Neuronal stem cell (in vitro differentiated cells): ENCODE results near the gene AMBRA1. TPM values are rescaled to one million over a fixed set of nuclear protein-coding genes. Genes with fewer than 3 reads are reported as not detected.

Experiments
- DNase-seq: peaks from one replicate; pipeline ENCODE4 v3.0.0-alpha.2; 2013; ENCODE audit warnings: low spot score
- H2AFZ ChIP-seq: one replicate; pipeline ENCODE4 v1.6.1; 2013; ENCODE audit warnings: mild to moderate bottlenecking, low read length, inconsistent platforms
- H2AK5ac ChIP-seq: 2 replicates; pipeline ENCODE4 v1.6.1; 2013; ENCODE audit warnings: low read depth, mild to moderate bottlenecking, inconsistent platforms, low read length, moderate library complexity, mixed read lengths
- H2BK120ac ChIP-seq: 2 replicates; pipeline ENCODE4 v1.6.1; 2013; ENCODE audit warnings: low read depth, mild to moderate bottlenecking, inconsistent platforms, low read length, moderate library complexity, mixed read lengths
- H2BK12ac ChIP-seq: one replicate; pipeline ENCODE4 v1.6.1; 2013; ENCODE audit warnings: low read length, inconsistent platforms
- H2BK15ac ChIP-seq: 2 replicates; pipeline ENCODE4 v1.6.1; 2013; ENCODE audit warnings: mild to moderate bottlenecking, low read length, inconsistent platforms, mixed read lengths
- H2BK5ac ChIP-seq: one replicate; pipeline ENCODE4 v1.6.1; 2013; ENCODE audit warnings: inconsistent platforms, mild to moderate bottlenecking, low read length, moderate library complexity
- H3K14ac ChIP-seq: one replicate; pipeline ENCODE4 v1.6.1; 2013; ENCODE audit warnings: low read length, inconsistent platforms
- H3K18ac ChIP-seq: 2 replicates; pipeline ENCODE4 v1.6.1; 2013; ENCODE audit warnings: low read length, inconsistent platforms
- H3K23ac ChIP-seq: 2 replicates; pipeline ENCODE4 v1.6.1; 2013; ENCODE audit warnings: low read depth, mild to moderate bottlenecking, mixed read lengths, low read length, inconsistent platforms; ENCODE audit not compliant: poor library complexity
- H3K27ac ChIP-seq: replicated peaks from 3 replicates; pipeline ENCODE4 v1.5.1; 2013; ENCODE audit warnings: low read length, inconsistent platforms
- H3K27me3 ChIP-seq, 3 experiments: 2 replicates each; pipeline ENCODE4 v1.6.1; 2013; ENCODE audit warnings: low read length in 3 of 3, mild to moderate bottlenecking in 2 of 3, inconsistent platforms in 1 of 3, low read depth in 1 of 3, mixed read lengths in 1 of 3, moderate library complexity in 1 of 3; ENCODE audit not compliant: control insufficient read depth in 3 of 3, insufficient read depth in 3 of 3
- H3K36me3 ChIP-seq, 2 donors: replicated peaks in 1 of 2; 2 replicates each; pipeline ENCODE4 v1.6.1; 2013; ENCODE audit warnings: low read length in 2 of 2; ENCODE audit not compliant: control insufficient read depth in 2 of 2, insufficient read depth in 2 of 2
- H3K4ac ChIP-seq: 2 replicates; pipeline ENCODE4 v1.6.1; 2013; ENCODE audit warnings: inconsistent platforms, mild to moderate bottlenecking, low read length, moderate library complexity
- H3K4me1 ChIP-seq, 2 donors: 1 replicate in 1 of 2; 2 replicates in 1 of 2; pipeline ENCODE4 v1.6.1; 2013; ENCODE audit warnings: low read length in 2 of 2, low read depth in 1 of 2; ENCODE audit not compliant: control insufficient read depth in 2 of 2, insufficient read depth in 1 of 2
- H3K4me2 ChIP-seq: one replicate; pipeline ENCODE4 v1.6.1; 2013; ENCODE audit warnings: mild to moderate bottlenecking, low read length, inconsistent platforms; ENCODE audit not compliant: insufficient read depth, poor library complexity, severe bottlenecking
- H3K4me3 ChIP-seq, 2 donors: 2 replicates each; pipeline ENCODE4 v1.5.1; 2013; ENCODE audit warnings: low read length in 2 of 2, mild to moderate bottlenecking in 2 of 2, inconsistent platforms in 1 of 2, moderate library complexity in 1 of 2
- H3K79me1 ChIP-seq: one replicate; pipeline ENCODE4 v1.6.1; 2013; ENCODE audit warnings: low read depth, mild to moderate bottlenecking, inconsistent platforms, low read length, moderate library complexity
- H3K9ac ChIP-seq: one replicate; pipeline ENCODE4 v1.6.1; 2013; ENCODE audit warnings: mild to moderate bottlenecking, low read depth, low read length, inconsistent platforms; ENCODE audit not compliant: poor library complexity
- H3K9me3 ChIP-seq, 2 donors: replicated peaks in 1 of 2; 2 replicates each; pipeline versions ENCODE3 to v1.6.1; 2013; ENCODE audit warnings: low read length in 2 of 2, mild to moderate bottlenecking in 2 of 2, inconsistent platforms in 1 of 2, low read depth in 1 of 2, mixed read lengths in 1 of 2, moderate library complexity in 1 of 2; ENCODE audit not compliant: control insufficient read depth in 2 of 2, insufficient read depth in 1 of 2
- H4K8ac ChIP-seq: one replicate; pipeline ENCODE4 v1.6.1; 2013; ENCODE audit warnings: low read depth, mild to moderate bottlenecking, inconsistent platforms, low read length, moderate library complexity
- H4K91ac ChIP-seq: one replicate; pipeline ENCODE4 v1.6.1; 2013; ENCODE audit warnings: low read length, low read depth, mild to moderate bottlenecking, inconsistent platforms; ENCODE audit not compliant: poor library complexity
- WGBS, 2 donors: extraction: QIAGEN DNeasy Blood & Tissue Kit; methylation state at CpG; one replicate each; pipeline ENCODE4 v1.1.7; 2013; ENCODE audit warnings: missing lambda C conversion rate in 2 of 2, mixed read lengths in 1 of 2; ENCODE audit not compliant: insufficient read length in 2 of 2, insufficient replicate concordance in 1 of 2; ENCODE audit errors: extremely low coverage in 2 of 2; 5-methylcytosine and 5-hydroxymethylcytosine counted together
- polyA plus RNA-seq, 2 experiments: library from polyadenylated mRNA; stranded (reverse); fragments of 200-250 nt; gene quantifications; one replicate each; pipeline ENCODE4 v1.2.3, GENCODE V29; 2013

The AMBRA1 gene, protein sequence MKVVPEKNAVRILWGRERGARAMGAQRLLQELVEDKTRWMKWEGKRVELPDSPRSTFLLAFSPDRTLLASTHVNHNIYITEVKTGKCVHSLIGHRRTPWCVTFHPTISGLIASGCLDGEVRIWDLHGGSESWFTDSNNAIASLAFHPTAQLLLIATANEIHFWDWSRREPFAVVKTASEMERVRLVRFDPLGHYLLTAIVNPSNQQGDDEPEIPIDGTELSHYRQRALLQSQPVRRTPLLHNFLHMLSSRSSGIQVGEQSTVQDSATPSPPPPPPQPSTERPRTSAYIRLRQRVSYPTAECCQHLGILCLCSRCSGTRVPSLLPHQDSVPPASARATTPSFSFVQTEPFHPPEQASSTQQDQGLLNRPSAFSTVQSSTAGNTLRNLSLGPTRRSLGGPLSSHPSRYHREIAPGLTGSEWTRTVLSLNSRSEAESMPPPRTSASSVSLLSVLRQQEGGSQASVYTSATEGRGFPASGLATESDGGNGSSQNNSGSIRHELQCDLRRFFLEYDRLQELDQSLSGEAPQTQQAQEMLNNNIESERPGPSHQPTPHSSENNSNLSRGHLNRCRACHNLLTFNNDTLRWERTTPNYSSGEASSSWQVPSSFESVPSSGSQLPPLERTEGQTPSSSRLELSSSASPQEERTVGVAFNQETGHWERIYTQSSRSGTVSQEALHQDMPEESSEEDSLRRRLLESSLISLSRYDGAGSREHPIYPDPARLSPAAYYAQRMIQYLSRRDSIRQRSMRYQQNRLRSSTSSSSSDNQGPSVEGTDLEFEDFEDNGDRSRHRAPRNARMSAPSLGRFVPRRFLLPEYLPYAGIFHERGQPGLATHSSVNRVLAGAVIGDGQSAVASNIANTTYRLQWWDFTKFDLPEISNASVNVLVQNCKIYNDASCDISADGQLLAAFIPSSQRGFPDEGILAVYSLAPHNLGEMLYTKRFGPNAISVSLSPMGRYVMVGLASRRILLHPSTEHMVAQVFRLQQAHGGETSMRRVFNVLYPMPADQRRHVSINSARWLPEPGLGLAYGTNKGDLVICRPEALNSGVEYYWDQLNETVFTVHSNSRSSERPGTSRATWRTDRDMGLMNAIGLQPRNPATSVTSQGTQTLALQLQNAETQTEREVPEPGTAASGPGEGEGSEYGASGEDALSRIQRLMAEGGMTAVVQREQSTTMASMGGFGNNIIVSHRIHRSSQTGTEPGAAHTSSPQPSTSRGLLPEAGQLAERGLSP (N-terminal part only)
- 9.9 TPM for polyA plus RNA-seq (2013, experiment 1 of 2)
- polyA plus RNA-seq (2013, experiment 2 of 2), result 9.1 TPM

- Histone ChIP-seq H3K9me3 (no peaks in the 10 kb centered on the region), H3K23ac (peak within 1 kb of the TSS; percentile 76), H3K79me1 (peaks cover 8% of the 10 kb centered on the region), H3K18ac (peak within 1 kb of the TSS; percentile 93), H3K27ac (peak within 1 kb of the TSS; percentile 70), H2BK15ac (no peak within 1 kb of the TSS), H3K4me3 (peak within 1 kb of the TSS; percentile 72 to 92), H3K14ac (no peak within 1 kb of the TSS), H3K9ac (peak within 1 kb of the TSS; percentile 96), H3K4me1 (peaks cover 2% of the 10 kb centered on the region in 2 donors), H2AK5ac (peak within 1 kb of the TSS; percentile 31), H3K4ac (no peak within 1 kb of the TSS), H3K4me2 (peak within 1 kb of the TSS; percentile 60), H4K91ac (no peak within 1 kb of the TSS), H2BK120ac (no peak within 1 kb of the TSS), H3K27me3 (no peaks in the 10 kb centered on the region), H3K36me3 (no peaks in the 10 kb centered on the region), H2AFZ (peak within 1 kb of the TSS; percentile 84), H2BK5ac (peak within 1 kb of the TSS; percentile 72), H4K8ac (no peak within 1 kb of the TSS), H2BK12ac (no peak within 1 kb of the TSS)
- DNase-seq, result peak; percentile 90
- no CpG with 5 or more reads among the region's 54 CpGs for WGBS, 2 donors
Observed at GRCh38 chr11:46593550-46594373, at the start of gene AMBRA1. Gene AMBRA1, minus strand, starts transcription at chr11:46594023. Its CDS starts 45,643 bp downstream, at chr11:46548380.

DNA sequence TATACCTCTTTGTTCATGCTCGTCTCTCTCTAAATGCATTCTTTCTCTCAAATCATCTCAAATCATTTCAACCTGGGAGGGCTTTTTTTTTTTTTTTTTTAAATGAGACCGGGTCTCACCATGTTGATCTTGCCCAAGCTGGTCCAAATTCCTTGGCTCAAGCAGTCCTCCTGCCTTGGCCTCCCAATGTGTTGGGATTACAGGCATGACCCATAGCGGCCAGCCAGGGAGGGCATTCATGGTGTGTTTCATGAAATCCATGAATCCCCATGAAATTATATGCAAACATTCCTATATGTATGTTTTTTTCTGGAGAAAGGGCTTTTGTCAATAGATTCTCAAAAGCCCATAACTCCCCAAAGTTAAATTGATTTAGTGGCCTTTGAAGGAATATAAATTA, 49.7 kb upstream of the AMBRA1 start:
- DNase-seq, result no peak
- H2BK5ac ChIP-seq, result no peak overlapping the region
- H2AK5ac ChIP-seq, result no peak overlapping the region
- no peak overlapping the region for H3K23ac ChIP-seq
- peaks cover 7 to 63% of the 10 kb centered on the region in 2 donors for H3K36me3 ChIP-seq
- H2AFZ ChIP-seq, result no peak overlapping the region
- no peak overlapping the region for H3K4me3 ChIP-seq
- no peak overlapping the region for H3K18ac ChIP-seq
- no peak overlapping the region for H2BK120ac ChIP-seq
- no peak overlapping the region for H3K14ac ChIP-seq
- H3K27me3 ChIP-seq, result no peaks in the 10 kb centered on the region
- H3K9me3 ChIP-seq, result peaks cover 0 to 3% of the 10 kb centered on the region in 2 donors
- no peak overlapping the region for H3K9ac ChIP-seq
- no peak overlapping the region for H4K91ac ChIP-seq
- no peak overlapping the region for H3K4ac ChIP-seq
- H2BK15ac ChIP-seq, result no peak overlapping the region
- H4K8ac ChIP-seq, result no peak overlapping the region
- H2BK12ac ChIP-seq, result no peak overlapping the region
- H3K4me2 ChIP-seq, result no peak overlapping the region
- H3K27ac ChIP-seq, result no peak overlapping the region
- H3K4me1 ChIP-seq, result no peaks in the 10 kb centered on the region
- H3K79me1 ChIP-seq, result no peaks in the 10 kb centered on the region
- WGBS, 2 donors, result no CpG with 5 or more reads among the region's 3 CpGs

- Histone ChIP-seq H3K36me3 (peaks cover 7 to 61% of the 10 kb centered on the region in 2 donors), H3K14ac (no peak overlapping the region), H3K79me1 (no peaks in the 10 kb centered on the region), H3K27ac (no peak overlapping the region), H3K4me2 (no peak overlapping the region), H4K91ac (no peak overlapping the region), H2BK120ac (no peak overlapping the region), H2AFZ (no peak overlapping the region), H2BK15ac (no peak overlapping the region), H3K9ac (no peak overlapping the region), H2AK5ac (no peak overlapping the region), H2BK12ac (no peak overlapping the region), H3K9me3 (peaks cover 0 to 3% of the 10 kb centered on the region in 2 donors), H2BK5ac (no peak overlapping the region), H4K8ac (no peak overlapping the region), H3K4me1 (no peaks in the 10 kb centered on the region), H3K4me3 (no peak overlapping the region), H3K23ac (no peak overlapping the region), H3K27me3 (no peaks in the 10 kb centered on the region), H3K4ac (no peak overlapping the region), H3K18ac (no peak overlapping the region)
- DNase-seq, result no peak
- WGBS, 2 donors, result no CpG with 5 or more reads among the region's 8 CpGs
Observed at GRCh38 chr11:46642627-46643335, 49.0 kb upstream of the AMBRA1 start.
